Activated CD4-positive, alpha-beta T cell treated with anti-CD3 and anti-CD28 coated beads, Interleukin-2, amount 50 U/mL, for 24 hours (primary cell): Measurements from ENCODE around the gene SPOCK1.

ENCODE experiments used
- DNase-seq, 2 donors: peaks; one replicate each; pipeline ENCODE4 v3.0.0-alpha.2; 2020; ENCODE audit warnings: low read depth in 1 of 2, low spot score in 1 of 2

Gene SPOCK1

DNA sequence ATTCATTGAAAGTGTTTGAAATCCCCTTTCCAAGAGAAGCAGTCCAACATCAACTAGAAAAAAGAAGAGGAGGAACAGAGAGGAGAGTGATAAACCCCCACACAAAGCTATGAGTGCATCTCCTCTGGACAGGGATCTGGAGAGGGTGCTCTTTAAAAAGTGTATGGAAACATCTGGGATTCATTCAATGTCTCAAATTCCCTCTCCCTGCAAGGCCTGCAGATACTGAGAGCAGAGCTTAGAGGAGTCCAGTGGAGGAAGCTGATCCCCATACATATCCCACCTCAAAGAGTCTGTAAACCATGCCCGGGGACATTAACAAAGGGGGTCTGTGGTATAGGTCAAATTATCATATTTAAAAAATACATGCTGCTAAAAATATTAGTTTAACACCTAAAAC lies 2.2 kb downstream of the SPOCK1 start:
- DNase-seq, result no peak

DNA sequence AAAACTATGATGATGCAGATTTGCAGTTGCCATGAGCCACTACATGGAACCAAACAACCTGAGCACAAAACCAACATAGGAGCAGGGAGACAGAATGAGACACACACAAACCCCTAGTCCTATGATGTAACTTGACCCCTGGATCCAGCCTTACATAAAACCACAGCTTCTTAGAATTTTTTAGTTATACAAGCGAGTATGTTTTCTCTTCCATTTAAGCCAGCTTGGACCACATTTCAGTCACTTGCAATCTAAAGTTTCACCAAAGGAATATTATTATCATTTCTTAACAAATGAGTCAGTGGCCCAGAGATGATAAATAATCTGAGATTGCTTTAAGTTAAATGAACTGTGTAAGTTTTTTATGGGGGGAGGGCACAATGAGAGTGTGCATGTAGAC lies 6.8 kb downstream of the SPOCK1 start:
- DNase-seq, result no peak

DNA sequence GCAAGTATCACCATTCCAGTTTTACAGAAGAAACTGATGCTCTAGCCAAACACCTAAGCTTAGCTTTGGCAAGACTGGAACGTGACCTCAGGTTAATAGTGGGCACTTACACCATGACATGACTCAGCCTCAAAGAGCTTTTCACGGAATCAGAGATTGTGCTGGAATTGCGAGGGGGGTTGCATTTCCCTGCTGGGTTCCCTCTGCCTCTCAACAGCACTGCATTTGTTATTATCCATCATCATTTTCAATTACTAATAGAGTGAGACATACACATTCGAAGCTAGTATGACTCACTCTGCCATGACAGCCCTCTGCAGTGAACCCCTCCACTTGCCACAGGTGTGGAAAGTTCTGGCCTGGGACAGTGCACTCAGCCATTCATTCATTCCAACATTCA lies 8.0 kb downstream of the SPOCK1 start:
- DNase-seq, result no peak

DNA sequence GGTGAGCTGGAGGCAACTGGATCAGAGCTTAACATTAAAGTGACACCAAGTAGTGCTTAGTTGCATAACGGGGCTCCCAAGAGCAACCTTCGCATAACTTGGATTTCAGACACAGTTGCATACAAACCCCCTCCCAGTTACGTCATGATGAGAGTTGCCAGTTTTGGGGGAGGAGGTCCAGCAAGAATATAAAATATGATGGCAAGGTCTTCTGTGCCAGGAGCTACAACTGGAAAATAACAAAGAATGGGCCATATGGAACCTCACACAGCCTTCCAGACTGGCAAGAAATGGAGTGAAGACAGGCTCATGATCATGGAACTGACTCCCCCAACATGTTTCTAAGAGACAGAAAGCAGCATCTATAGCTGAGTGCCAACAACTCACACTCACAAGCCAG lies 8.5 kb downstream of the SPOCK1 start:
- no peak for DNase-seq

DNA sequence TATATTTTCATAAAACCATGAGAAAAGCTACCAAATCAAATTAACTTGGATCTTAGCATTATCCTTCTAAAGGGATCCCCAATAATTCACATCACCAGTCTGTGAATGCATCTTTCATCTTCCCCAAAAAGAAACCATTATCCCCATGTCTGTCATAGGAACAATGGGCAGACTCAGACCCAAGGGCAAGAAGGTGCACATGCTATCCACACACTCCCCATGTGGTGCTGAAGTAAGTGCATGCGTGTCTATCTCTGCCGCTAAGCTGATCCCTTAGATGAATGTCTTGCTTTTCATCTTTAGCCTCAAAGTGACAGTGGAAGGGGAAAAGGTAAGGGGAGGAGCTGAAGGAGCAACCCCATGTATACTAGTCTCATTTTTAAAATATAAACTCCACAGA lies 10.2 kb downstream of the SPOCK1 start:
- DNase-seq, result no peak

DNA sequence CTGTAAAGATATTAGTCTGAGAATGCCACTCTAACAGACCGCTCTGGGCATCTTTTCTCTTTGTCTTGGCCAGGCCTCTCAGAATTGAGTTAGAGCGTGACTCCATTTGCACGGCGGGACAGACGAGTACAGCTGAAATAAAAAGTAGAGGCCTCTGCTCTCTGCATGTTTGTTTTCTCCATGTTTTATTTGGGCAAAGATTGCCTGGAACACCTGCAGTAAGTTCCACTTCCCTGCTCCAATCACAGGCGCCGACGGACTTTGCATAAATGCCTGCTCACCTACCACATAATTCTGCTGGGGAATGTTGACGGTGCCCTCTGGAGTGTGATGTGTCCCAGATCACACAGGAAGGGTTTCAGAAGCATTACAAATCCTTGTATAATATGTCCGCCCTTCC lies 10.6 kb downstream of the SPOCK1 start:
- no peak for DNase-seq

DNA sequence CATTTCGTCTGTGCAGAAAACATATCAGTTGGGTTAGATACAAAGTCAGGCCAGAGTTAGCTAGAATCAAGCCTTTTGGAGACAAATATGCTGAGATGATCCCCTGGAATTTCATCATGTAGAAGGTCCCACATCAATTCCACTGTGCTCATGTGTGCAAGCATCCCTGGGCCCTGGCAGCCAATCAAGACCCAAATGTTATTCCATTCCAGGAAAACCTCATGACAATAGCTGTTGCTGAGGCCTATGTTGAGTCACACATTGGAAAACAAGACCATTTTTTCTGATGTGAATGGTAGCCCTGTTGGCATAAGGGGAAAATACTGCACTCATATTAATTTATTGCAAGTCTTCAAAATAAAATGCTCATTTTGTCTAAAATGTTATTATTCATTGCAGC lies 11.5 kb downstream of the SPOCK1 start:
- DNase-seq, result no peak

DNA sequence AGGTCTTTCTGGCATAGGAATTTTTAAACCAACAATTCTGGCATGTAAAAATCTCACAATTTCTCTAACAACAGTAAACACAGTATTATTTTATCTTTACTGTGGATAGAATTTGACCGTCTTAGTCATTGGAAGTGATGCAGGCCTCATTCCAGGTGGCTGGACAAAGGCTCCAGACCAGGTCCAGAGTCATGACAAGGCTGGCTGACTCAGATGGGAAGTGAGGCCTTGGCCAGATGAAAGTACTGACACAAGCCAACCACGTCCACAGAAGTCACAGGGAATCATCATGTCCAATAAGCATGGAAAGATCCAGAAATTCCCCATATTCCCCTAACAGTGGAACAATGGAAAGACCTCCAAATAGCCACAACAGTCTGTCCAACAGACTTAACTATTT lies 12.4 kb downstream of the SPOCK1 start:
- DNase-seq, result no peak

DNA sequence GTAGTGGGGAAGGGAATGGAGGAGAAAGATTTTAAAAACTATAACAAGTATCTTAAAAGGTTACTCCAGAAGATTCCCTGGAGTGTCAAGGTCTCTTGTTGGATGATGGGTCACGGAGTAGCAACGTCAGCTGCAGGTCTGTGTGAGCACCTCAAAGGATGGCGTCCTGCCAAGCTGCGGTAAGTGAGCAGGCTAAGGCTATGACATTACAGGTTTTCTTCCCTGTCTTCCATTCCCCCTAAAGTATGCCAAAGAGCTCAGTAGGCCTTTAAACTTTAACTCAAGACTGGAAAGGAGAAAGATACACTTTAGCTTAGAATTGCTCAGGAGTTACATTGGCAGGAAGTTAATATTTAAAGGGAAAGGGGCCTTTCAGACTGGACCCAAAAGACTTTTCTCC lies 17.5 kb downstream of the SPOCK1 start:
- DNase-seq, result no peak

DNA sequence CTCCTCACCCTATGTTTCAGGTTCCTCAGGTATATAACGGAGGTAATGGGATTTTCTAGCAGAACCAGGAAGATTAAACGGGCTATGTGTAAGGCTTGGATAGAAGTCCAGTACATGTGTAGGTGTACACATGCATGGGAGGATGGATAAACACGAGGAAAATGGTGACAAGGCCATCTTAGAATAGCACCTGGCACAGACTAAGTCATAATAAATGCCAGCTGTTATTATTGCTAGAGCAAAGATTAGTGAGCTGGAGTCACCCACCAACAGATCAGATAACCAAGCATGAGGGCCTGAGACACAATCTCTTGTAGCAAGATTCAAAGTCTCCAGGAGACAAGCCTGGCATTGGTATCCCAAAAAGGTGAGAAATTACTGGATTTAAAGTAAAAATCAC lies 21.1 kb downstream of the SPOCK1 start:
- no peak for DNase-seq

DNA sequence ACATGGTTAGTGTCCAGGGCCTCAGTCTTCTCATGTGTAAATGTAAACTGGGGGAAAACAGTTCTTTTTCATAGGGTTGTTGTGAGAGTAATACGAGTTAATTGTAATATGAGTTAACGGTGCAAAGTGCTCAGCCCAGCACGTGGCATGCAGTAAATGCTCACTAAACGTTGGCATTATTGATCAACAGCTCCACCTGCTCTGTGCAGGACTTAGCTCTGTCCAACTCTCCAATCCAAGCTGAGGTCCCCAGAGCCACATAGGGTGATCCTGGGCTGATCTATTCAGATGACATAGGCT lies 28.3 kb downstream of the SPOCK1 start:
- no peak for DNase-seq

DNA sequence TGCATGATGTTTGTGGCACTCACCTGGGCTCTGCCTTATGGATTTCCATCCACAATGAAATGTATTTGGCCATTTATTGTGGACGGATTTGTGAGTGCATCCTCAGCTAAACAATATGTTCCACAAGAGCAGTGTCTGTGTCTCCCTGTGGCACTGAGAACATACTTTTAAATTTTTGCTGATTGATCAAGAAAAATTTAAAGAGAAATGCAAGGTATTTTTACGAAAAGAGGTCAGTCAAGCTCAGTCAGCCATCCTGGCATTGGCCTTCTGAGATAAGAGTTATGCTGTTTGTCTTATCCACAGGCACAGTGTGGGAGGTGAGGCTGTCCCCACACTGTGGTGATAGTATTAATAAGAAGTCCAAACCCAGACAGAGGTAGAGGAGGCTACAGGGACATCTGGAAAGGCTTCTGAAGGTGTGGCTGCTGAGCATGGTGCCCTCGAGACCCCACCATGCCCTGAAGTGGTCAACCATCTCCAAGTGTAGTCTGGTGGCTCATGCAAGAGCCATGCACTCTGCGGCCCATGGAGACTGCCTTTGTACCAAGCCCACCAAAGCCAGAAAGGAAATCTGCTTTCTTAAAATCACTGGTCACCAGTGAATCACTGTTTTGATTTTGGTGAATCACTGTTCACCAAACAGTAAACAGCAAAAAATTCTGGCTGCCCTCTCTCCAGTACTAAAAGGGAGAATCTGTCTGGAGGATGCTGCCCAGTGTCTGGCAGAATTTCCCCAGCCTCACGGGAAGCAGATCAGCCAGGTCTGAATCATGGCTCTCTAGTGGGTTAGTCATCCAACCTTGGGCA lies 28.8 kb downstream of the SPOCK1 start:
- DNase-seq, result no peak

DNA sequence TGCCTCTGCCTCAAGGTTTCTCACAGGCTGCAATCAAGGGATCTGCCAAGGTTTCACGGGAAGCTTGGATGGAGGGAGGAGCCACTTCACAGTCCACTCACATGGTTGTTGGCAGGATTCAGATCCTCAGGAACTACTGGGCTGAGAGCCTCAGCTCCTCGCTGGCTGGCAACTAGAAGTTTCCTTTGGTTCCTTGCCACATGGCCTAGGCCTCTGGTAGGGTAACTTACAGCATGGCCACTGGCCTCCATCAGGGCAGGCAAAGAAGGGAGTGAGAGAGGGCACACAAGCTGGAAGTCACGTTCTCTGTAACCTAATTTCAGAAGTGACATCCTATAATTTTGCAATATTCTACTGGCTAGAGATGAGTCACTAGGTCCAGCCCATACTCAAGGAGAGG lies 32.2 kb downstream of the SPOCK1 start:
- no peak for DNase-seq

DNA sequence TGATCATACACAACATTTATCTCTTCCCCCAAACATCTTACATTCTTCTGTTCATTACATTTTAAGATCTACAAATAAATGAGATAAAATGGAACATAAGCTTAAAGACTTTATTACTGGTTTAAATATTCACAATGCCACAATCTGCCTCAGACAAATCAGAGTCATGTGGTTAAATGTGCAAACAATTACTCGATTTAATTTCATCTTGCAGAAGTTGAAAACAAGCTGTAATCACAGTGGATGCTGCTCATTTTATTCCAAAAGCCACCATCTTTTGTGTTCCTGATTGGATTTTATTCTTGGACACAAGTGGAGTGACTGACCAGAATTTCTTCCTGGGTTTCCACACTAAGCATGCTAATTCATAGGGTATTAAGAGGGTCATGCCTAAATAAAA lies 33.2 kb downstream of the SPOCK1 start:
- DNase-seq, result no peak

DNA sequence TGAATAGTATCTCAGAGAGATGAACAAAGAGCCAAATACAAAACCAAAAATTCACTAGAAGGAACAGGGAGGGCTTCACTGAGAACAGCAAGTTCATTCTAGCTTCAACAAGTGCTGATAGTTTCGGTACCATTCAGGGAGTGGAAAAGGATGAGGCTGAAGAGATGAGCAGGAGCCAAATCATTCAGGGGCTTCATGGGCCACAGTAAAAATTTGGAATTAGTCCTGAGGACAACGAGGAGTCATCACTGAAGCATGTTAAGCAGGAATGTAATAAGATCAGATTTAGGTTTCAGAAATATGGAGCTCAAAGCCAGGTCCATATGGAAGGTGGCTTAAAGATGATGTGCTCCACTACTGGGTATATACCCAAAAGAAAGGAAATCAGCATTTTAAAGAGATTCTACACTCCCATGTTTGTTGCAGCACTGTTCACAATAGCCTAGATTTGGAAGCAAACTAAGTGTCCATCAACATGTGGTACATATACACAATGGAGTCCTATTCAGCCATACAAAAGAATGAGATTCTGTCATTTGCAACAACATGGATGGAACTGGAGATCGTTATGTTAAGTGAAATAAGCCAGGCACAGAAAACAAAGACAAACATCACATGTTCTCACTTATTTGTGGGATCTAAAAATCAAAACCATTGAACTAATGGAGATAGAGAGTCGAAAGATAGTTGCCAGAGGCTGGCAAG lies 36.2 kb downstream of the SPOCK1 start:
- no peak for DNase-seq

DNA sequence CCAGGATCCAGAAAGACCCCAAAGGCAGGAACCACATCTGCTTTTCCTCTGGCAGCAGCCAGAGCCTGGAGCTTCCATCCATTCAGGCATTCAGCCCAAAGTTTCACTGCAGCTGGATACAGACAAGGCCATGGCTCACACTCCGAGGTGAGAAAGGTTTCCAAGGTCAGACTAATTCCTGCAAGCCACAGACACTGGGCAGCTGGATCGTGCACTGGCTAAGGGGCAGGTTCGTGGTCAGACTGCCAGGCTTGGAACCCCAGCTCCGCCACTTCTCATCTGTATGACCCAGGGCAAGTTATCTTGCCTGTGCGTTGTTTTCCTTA lies 36.9 kb downstream of the SPOCK1 start:
- DNase-seq, result no peak

DNA sequence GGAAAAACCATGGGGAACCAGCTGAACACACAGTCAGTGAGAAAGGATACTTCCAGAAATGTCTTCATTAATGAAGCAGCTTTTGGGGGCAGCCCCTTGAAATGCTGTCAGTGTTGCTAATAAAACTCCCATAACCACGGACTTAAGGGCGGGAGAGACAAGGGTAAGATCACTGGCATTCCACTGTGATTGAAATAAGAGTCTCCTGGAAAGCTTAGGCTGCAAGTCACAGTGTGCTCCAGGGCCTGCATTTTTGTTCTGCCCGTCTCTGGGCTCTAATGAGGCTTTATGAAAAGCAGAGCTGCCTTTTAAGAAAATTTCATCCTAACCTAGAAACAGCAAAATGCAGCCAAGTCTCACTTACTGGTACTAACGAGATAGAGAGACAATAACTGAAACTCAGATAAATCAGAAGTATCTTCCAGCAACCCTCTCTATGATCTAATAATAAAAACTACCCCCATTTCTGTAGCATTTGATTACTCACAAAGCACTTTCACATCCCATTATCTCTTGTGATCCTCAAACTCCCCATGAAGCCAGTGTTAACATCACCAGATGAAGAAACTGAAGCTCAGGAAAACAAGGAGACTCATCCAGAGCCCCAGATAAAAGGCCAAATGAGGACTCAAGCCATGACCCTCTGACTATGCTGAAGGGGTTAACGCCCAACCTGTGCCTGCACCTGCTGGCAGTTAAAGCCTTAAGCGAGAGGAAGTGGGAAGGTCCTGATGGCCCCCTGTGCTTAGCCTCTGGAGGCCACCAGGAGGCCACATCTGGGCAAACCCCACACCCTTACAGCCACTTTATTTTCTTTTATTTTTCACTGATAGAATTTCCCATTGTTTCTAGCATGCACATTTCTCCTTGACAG lies 37.5 kb downstream of the SPOCK1 start:
- no peak for DNase-seq

DNA sequence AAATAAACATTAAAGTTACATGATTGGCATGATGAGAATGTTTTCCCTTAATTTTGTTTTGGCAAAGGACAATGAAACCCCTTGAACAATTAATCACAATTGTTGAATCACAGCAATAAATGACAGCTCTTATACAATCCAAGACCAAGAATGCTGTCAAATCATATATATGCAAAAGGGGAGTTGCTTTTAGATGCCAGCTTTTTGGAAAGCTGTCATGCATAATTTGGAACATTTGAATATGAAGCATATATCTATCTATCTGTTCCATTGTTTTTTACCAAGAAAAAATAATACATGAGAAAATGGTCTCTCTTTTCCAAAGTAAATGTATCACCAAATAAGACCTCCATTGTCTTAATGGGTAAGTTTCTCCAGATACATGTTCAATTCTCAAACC lies 44.5 kb downstream of the SPOCK1 start:
- no peak for DNase-seq

DNA sequence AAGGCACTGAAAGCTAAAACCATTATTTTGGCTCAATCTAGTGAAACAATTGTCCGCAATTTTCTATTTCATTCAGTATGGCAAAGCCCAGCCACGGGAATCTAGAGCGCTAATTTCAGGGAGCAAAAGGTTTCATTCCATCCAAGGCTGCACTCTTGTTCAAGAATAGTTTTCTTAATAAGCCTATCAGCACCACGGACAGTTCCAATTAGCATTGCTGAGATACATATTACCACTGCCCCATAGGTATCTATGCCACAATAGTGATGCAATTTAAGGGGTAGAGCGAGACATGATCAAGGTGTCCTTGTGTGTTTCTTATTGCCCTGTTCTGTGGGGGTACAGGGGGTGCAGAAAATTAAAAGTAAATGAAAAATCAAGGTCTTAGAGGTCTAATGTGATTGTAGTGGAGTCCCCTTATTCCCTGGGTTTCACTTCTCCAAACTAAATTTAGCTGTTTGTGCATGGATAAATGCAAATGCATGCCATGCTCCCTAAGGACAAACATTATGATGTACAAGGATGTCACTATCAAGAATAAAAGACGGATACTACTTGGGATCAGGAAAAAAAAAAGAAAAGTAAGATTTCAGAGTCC lies 45.5 kb downstream of the SPOCK1 start:
- DNase-seq, result no peak

DNA sequence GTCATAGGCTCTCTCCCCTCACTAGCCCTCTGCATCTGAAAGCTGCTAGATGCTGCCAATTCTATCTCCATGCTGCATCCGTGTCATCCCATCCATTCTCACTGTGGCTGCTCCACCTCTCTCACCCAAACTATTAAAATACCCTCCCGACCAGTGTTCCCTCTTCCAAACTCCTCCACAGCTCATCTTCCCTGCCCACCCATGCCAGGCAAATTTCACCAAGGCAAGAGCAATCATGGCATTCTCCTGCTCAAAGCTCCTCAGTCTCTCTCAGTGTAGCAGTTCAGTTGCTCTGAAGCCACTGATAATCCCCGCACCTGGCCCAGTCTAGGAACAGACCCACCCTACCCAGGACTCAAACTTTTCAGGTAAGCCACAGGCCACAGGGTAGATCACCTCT lies 48.4 kb downstream of the SPOCK1 start:
- no peak for DNase-seq

DNA sequence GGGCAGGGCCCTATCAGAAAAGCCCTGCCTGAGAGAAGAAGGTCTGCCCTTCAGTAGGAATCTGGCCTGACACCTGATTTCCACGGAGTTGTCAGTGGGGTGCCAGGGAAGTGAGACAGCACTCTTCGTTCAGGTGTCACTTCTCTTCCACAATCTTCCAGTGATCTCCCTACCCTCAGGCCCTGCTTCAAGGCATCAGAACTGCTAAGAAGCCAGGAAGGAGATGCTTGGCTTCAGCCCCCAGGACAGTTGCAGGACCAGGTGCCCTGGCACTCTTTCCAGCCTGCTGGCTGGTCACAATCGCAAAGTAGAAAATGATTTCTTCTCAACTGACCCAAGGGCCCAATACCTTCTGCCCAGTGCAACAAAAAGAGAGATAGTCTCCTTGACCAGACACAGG lies 50.3 kb downstream of the SPOCK1 start:
- no peak for DNase-seq

DNA sequence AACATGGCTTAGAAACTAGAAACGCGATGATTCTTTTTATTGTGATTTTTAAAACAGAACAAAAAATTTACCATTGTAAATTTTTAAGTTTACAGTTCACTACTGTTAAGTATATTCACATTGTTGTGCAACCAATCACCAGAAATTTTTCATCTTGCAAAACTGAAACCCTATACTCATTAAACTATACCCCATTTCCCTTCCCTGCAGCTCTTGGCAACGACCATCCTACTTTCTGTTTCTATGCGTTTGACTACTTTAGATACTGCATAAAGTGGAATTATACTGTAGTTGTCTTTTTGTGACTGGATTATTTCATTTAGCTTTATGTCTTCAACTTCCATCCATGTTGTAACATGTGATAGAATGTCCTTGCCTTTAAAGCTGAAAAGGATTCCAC lies 52.5 kb downstream of the SPOCK1 start:
- DNase-seq, result no peak
